T-helper 1 cell (primary cell): ENCODE measurements around the gene NR2C2AP.

Experiments used
- DNase-seq, 5 donors: peaks; one replicate each; pipeline ENCODE4 v3.0.0-alpha.2; 2012 to 2020

Gene NR2C2AP

GRCh38 chr19:19214892-19215291 lies 11.7 kb upstream of the NR2C2AP start:
- DNase-seq: no peak

GRCh38 chr19:19214159-19214490 lies 10.9 kb upstream of the NR2C2AP start:
- DNase-seq: no peak

- DNase-seq: no peak
Observed at GRCh38 chr19:19213426-19214158, 10.4 kb upstream of the NR2C2AP start.

GRCh38 chr19:19212916-19213315 lies 9.7 kb upstream of the NR2C2AP start:
- no peak for DNase-seq

- DNase-seq: no peak
Observed at GRCh38 chr19:19211499-19212420, 8.5 kb upstream of the NR2C2AP start, which contains the start of gene NCAN. TSS of gene NCAN (plus strand) at chr19:19211958. CDS start at chr19:19216954, 4,996 bp downstream.

- DNase-seq: no peak
Observed at GRCh38 chr19:19209372-19209771, 6.2 kb upstream of the NR2C2AP start.

- peak in 1 of 5 donors; percentile 38 for DNase-seq
Observed at GRCh38 chr19:19207637-19208572, 4.7 kb upstream of the NR2C2AP start.

- no peak for DNase-seq
Observed at GRCh38 chr19:19206938-19207337, 3.7 kb upstream of the NR2C2AP start.

GRCh38 chr19:19205416-19206410 lies 2.5 kb upstream of the NR2C2AP start:
- DNase-seq: no peak

- no peak for DNase-seq
Observed at GRCh38 chr19:19204181-19204580, 967 bp upstream of the NR2C2AP start.

- no peak for DNase-seq
Observed at GRCh38 chr19:19202707-19203011, 555 bp downstream of the NR2C2AP start.

GRCh38 chr19:19201697-19202630 lies 1.2 kb downstream of the NR2C2AP start:
- no peak for DNase-seq

GRCh38 chr19:19193926-19194325 lies 9.3 kb downstream of the NR2C2AP start:
- no peak for DNase-seq

GRCh38 chr19:19192910-19193423 lies 10.2 kb downstream of the NR2C2AP start:
- no peak for DNase-seq

GRCh38 chr19:19192078-19192882 lies 10.9 kb downstream of the NR2C2AP start, which contains the start of the genes BORCS8 and RFXANK:
TSS of gene BORCS8 (minus strand) at chr19:19192152. CDS start at chr19:19192117, 35 bp downstream.
TSS of gene RFXANK (plus strand) at chr19:19192258. CDS start at chr19:19193947, 1,689 bp downstream.
- peak; percentile 97 to 99 (median 98) for DNase-seq

- DNase-seq: no peak
Observed at GRCh38 chr19:19191768-19192077, 11.5 kb downstream of the NR2C2AP start.

GRCh38 chr19:19186742-19187141 lies 16.5 kb downstream of the NR2C2AP start:
- DNase-seq: no peak

GRCh38 chr19:19185853-19186740 lies 17.1 kb downstream of the NR2C2AP start:
- peak; percentile 23 to 65 (median 52) for DNase-seq
